Thyroid gland (tissue), 4 donors: ENCODE data around the gene XKR3.

ENCODE experiments used
- CTCF ChIP-seq, 6 experiments: fragments of 200-600 bp in 3 of 6; fragments of 450-650 bp in 3 of 6; sonication (generic) in 3 of 6; IDR thresholded peaks; one replicate each; pipeline ENCODE4 v1.5.1; 2016 to 2019; ENCODE audit warnings: antibody characterized with exemption in 6 of 6, mild to moderate bottlenecking in 2 of 6, inconsistent platforms in 1 of 6, moderate library complexity in 1 of 6
- POLR2A ChIP-seq, 2 donors: fragments of 450-650 bp; IDR thresholded peaks; one replicate each; pipeline ENCODE4 v1.6.1; 2017; ENCODE audit warnings: antibody characterized with exemption in 2 of 2, mild to moderate bottlenecking in 2 of 2, moderate library complexity in 1 of 2

DNA sequence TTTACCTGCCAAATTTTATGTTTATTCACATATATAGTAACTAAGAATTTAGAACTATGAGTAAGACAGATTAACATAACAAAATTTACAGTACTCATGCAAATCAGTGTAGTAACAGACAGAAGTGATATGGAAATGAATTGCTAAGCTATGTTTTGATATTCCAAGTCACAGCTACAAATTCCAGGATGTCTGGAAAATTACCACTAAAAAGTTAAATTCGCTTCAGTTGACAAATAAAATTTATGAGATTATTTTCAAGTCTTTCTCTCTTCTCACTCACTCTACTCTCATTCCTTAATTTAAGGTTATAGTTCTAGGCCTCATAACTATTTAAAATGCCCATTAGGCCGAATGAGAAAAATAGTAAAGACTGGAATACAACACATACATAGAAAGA lies 18.1 kb downstream of the XKR3 start:
- TF ChIP-seq CTCF (IDR thresholded peaks at IDR 0.05) (no peak), POLR2A (IDR thresholded peaks at IDR 0.05) (no peak)
